Mucosa of stomach (tissue), 1 donor: ENCODE results near the gene CCNG2.
"Not testable (repeated sequence)": the region's sequence is repeated elsewhere in the genome, so short reads cannot be mapped to it uniquely, and the experiment has no call there.

ENCODE experiments used
- H3K27me3 ChIP-seq: one replicate; pipeline ENCODE4 v1.7.0; 2013; ENCODE audit warnings: mild to moderate bottlenecking, low read length; ENCODE audit not compliant: control insufficient read depth, insufficient read depth
- H3K36me3 ChIP-seq: one replicate; pipeline ENCODE4 v1.7.0; 2013; ENCODE audit warnings: low read length; ENCODE audit not compliant: control insufficient read depth, insufficient read depth
- H3K4me1 ChIP-seq: one replicate; pipeline ENCODE4 v1.7.0; 2013; ENCODE audit warnings: mild to moderate bottlenecking, low read length; ENCODE audit not compliant: control insufficient read depth, insufficient read depth
- H3K4me3 ChIP-seq: one replicate; pipeline ENCODE4 v1.7.0; 2013; ENCODE audit warnings: low read length
- H3K9ac ChIP-seq: one replicate; pipeline ENCODE4 v1.7.0; 2013; ENCODE audit warnings: mild to moderate bottlenecking, low read length, moderate library complexity
- H3K9me3 ChIP-seq: one replicate; pipeline ENCODE4 v1.7.0; 2013; ENCODE audit warnings: mild to moderate bottlenecking, low read length, moderate library complexity; ENCODE audit not compliant: control insufficient read depth
- donor health status: Pancreatic carcinoma.

CCNG2 gene

DNA sequence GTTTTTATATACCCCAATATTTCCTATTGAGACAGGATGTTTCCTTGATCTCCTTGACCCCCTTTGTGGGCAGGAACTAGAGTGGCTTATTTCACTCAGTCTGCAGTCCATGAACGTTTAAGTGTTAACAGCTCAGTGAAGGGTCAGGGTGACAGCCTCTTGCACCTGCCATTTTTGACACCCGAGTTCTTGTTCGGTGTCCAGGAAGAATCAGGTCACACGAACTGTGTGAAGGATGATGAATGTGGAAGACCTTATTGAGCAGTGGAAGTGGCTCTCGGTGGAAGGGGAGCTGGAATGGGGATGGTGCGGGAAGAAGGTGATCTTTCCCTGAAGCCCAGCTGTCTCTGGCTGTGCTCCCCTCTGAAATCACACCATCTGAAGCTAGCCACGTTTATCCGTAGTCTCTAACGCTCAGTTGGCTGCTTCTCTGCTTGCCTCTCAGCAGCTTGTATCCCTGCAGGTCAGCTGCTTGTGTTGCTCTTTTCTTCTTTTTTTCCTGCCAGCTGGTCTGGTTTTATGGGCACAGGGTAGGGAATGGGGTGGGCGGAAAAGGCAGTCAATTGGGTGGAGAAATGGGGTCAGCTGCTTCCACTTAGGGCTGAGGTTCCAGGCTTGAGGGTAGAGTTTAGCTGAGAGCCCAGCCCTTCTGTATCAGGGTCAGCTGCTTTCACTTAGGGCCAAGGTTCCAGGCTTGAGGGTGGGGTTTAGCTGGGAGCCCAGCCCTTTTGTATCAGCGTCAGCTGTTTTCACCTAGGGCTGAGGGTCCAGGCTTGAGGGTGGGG, 29.0 kb upstream of the CCNG2 start:
- Histone ChIP-seq H3K4me3 (no peak overlapping the region), H3K9me3 (no peaks in the 10 kb centered on the region), H3K9ac (no peak overlapping the region), H3K4me1 (no peaks in the 10 kb centered on the region), H3K36me3 (no peaks in the 10 kb centered on the region), H3K27me3 (no peaks in the 10 kb centered on the region)

DNA sequence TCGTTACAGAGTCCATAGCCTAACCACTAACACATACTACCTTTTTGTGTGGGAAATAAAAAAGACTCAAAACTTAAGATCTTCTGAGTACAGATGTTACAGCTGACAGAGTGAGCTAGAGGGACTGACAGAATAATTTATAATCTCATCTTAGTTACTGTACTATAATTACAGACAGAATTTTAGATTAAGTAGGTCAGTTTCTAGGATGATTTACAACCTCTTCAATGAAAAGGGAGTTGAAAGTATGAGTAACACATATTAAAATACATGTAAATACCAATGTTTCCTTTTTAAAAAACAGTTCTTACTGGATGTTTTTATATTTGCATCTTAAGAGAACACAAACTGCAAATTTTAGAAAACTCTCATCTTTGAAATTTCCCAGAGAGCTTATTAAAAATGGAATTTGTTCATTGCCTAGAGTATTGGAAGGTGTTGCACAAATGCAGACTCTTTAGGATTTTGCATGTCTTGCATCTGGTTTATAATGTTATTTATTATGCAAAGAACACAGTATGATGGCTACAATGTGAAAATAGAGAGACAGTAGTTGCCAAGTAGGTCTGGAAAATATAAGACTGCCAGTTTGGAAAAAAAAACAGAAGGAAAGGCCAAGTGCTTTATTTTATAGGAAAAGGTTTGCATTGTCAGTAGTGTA, 24.2 kb upstream of the CCNG2 start:
- H3K4me1 ChIP-seq = no peaks in the 10 kb centered on the region
- H3K9me3 ChIP-seq = no peaks in the 10 kb centered on the region
- H3K27me3 ChIP-seq = no peaks in the 10 kb centered on the region
- no peak overlapping the region for H3K4me3 ChIP-seq
- no peak overlapping the region for H3K9ac ChIP-seq
- H3K36me3 ChIP-seq = no peaks in the 10 kb centered on the region

DNA sequence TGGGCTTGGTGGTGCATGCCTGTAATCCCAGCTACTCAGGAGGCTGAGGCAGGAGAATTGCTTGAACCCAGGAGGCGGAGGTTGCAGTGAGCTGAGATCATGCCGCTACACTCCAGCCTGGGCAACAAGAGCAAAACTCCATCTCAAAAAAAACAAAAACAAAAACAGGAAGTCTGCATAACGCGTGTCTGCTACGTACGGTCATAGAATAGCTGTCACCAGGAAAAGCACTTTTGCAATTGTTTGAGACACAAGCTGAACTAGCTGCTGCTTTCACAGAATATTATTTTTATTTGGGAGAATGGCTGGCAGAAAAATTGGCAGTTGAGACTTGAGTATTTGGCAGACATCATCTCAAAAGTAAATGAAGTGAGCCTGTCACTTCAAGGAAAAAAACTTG, 19.6 kb upstream of the CCNG2 start:
- H3K9me3 ChIP-seq, H3K36me3 ChIP-seq, H3K9ac ChIP-seq, H3K27me3 ChIP-seq, H3K4me3 ChIP-seq, H3K4me1 ChIP-seq: not testable (repeated sequence)

DNA sequence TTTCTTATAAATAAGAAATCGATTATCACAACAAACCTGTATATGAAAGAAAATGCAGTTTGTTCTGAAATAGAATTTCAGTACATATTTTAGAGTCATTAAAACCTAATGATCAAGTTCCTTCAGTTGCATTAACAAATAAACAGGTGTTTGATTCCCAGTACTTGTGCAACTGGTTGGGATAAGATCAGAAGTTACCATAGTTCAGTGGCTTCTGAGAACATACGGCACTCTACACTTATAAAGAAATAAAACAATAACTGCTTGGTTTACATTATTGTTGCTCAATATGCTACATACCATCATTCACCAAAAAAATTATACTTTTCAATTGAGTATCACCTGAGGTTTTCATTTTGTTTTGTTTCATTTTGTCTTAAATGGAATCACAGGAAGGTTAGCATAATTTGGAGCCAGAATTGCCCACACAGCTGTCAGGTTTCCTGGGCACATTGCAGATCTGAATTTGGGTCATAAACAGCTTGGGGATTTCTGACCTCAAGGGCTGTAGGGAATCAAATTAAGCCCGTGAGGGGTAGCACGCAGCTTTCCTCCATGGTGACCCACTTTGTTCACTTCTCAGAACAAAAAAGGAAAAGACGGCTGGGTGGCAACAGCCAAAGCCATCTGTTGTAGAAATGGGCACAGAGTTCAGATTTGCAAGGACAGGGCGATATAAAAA, 14.9 kb upstream of the CCNG2 start:
- Histone ChIP-seq H3K9ac (no peak overlapping the region), H3K27me3 (no peaks in the 10 kb centered on the region), H3K4me3 (no peak overlapping the region), H3K4me1 (peaks cover 8% of the 10 kb centered on the region), H3K36me3 (no peaks in the 10 kb centered on the region), H3K9me3 (no peaks in the 10 kb centered on the region)

DNA sequence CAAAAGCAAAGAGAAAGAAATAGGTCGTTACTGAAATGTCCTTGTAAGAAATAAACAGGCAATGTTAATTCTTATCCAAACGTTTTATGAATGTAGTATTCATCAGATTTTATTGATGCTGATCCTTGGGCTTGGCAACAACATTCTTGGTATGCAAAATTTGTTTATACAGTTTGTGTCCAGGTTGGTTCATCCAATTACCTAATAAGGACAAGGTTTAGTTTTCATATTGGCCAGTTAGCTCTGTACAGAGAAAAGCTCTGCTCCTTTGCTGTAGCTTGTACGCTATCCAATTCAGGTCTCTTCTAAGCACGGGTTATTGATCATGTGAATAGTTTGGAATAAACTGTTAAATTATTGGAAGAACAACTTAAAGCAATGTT, 14.4 kb upstream of the CCNG2 start:
- no peak overlapping the region for H3K4me3 ChIP-seq
- H3K36me3 ChIP-seq = no peaks in the 10 kb centered on the region
- no peak overlapping the region for H3K9ac ChIP-seq
- peaks cover 8% of the 10 kb centered on the region for H3K4me1 ChIP-seq
- H3K9me3 ChIP-seq = no peaks in the 10 kb centered on the region
- no peaks in the 10 kb centered on the region for H3K27me3 ChIP-seq

DNA sequence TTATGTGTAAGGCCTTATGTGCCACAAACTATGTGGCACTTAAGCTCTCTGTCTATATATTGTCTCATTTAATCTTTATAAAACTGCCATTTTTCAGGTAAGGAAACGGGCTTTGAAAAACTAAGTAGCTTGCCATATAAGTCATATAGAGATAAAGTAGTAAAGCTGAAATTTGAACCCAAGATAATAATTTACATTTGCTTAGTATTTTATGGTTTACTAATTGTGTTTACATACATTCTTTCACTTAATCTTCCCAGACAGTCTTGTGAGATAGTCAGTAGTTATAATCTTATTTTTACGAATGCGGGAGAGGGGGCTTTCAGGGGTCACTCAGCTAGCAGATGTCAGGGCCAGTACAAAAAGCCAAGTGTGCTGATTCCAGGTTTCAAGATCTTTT, 13.9 kb upstream of the CCNG2 start:
- Histone ChIP-seq H3K36me3 (no peaks in the 10 kb centered on the region), H3K4me3 (no peak overlapping the region), H3K27me3 (no peaks in the 10 kb centered on the region), H3K4me1 (peaks cover 8% of the 10 kb centered on the region), H3K9me3 (no peaks in the 10 kb centered on the region), H3K9ac (no peak overlapping the region)

DNA sequence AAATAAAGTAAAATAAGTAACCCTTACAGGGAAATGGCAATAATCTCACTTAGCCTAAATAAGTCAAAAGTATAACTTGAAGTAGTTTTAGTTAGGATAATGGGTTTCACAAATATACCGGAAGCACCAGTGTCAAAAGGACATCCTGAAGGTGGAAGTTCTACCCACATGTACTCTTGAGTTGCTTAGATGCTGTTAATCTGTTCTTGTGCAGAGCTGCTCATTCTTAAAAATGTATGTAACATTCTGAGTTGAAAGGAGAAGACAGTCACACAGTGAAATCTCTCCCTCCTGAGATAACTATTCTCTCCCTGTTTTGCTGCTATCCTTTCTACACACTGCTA, 11.2 kb upstream of the CCNG2 start:
- H3K4me1 ChIP-seq = peaks cover 8% of the 10 kb centered on the region

DNA sequence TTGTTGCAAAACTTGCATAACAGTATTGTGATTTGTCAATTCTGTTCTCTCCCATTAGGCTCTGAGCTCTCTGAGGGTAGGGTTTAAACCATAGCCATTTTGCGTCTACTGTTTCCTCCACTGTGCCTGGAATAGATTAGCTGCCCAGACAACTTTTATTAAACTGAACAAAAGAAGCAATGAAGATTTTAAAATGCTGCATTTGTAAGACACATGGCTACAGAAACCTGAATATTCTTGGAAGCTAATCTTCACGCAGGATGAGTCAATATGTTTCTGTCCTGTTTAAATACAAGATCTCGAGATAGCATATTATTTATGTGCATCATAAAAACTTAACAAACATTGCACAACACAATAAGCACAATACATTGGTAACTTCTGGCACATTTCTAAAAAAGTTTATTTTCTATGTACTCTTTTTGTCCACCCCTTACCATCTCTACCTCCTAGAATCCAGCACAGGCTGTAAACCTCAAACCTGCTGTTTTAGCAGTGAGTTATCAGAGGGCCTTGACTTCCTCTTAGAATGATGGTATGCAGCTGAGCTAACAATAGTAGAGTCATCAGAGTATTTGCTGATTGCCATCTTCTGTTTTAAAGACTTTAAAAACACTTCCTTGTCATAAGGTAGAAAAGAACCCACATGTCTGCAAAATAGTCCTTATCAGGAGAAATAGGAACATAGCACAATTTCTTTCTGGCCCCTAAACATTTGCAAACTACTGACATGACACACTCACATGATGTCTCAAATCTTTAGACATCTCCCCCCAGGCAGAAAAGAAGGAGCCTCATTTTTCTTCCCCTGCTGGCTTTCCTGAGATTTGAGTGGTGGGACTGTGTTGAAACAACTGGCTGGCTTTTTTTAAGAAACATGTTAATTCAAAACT, 10.6 kb upstream of the CCNG2 start:
- Histone ChIP-seq H3K36me3 (no peaks in the 10 kb centered on the region), H3K4me3 (no peak overlapping the region), H3K9ac (no peak overlapping the region), H3K9me3 (no peaks in the 10 kb centered on the region), H3K27me3 (no peaks in the 10 kb centered on the region), H3K4me1 (peaks cover 8% of the 10 kb centered on the region)

More for the DNA sequence above, 11.2 kb upstream of the CCNG2 start:
- Histone ChIP-seq H3K9ac (no peak overlapping the region), H3K27me3 (no peaks in the 10 kb centered on the region), H3K36me3 (no peaks in the 10 kb centered on the region), H3K4me3 (no peak overlapping the region), H3K9me3 (no peaks in the 10 kb centered on the region)

DNA sequence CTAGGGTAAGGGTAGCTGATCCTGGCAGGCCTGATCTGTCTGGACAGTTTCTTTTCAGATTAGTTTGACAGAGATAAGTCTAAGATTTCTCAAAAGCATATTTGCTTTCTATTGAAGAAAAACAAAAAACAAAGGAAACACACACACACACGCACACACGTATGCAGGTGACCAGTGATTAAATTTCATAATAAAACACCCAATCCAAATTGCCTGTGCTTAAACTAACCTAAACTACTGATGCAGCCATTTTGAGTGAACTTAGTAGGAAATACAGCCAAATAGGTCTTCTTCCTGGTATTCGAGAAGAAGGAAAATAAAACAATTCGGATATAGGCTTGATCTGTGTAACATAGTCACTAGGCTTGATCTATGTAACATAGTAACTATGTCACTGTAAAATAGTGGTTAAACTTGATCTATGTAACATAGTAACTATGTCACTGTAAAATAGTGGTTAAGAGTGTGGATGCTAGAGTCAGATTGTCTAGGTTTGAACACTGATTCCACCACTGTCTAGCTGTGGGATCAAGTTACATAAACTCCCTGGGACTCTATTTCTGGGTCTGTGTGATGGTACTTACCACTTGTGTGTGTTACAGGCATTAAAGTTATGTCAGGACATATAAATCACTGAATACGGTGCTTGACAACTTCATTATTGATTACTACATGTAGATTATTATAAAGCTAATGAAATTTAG, 9.8 kb upstream of the CCNG2 start:
- Histone ChIP-seq H3K36me3 (no peaks in the 10 kb centered on the region), H3K9me3 (no peaks in the 10 kb centered on the region), H3K9ac (no peak overlapping the region), H3K27me3 (no peaks in the 10 kb centered on the region), H3K4me3 (no peak overlapping the region), H3K4me1 (peaks cover 8% of the 10 kb centered on the region)

DNA sequence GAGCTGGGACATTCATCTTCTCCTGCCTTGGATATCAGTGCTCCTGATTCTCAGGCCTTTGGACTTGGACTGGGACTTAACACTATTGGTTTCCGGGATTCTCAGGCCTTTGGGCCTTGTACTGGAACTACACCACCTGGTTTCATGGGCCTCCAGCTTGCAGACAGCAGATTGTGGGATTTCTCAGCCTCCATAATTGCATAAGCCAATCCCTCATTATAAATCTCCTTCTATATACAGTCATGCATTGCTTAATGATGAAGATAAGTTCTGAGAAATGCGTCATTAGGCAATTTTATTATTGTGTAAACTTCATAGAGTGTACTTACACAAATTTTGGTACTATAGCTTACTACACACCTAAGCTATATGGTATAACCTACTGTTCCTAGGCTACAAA, 8.9 kb upstream of the CCNG2 start:
- Histone ChIP-seq H3K9ac (no peak overlapping the region), H3K4me1 (peaks cover 16% of the 10 kb centered on the region), H3K36me3 (no peaks in the 10 kb centered on the region), H3K27me3 (no peaks in the 10 kb centered on the region), H3K9me3 (no peaks in the 10 kb centered on the region), H3K4me3 (no peak overlapping the region)

DNA sequence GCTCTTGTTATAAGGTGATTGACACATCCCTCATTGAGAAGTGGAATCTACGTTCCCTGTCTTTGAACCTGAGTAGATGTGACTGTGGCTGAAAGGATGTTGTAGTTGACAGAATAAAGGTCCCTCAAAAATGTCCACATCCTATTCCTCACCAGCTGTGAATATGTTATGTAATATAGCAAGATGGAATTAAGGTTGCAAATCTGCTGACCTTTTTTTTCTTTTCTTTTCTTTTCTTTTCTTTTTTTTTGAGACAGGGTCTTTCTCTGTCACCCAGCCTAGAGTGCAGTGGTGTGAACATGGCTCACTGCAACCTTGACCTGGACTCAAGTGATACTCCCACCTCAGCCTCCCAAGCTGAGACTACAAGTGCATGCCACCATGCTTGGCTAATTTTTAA, 7.2 kb upstream of the CCNG2 start:
- Histone ChIP-seq H3K9ac (no peak overlapping the region), H3K4me1 (peaks cover 16% of the 10 kb centered on the region), H3K4me3 (no peak overlapping the region), H3K36me3 (no peaks in the 10 kb centered on the region), H3K9me3 (no peaks in the 10 kb centered on the region), H3K27me3 (no peaks in the 10 kb centered on the region)
